GM21423 (cell line): ENCODE measurements around the gene LAMA2.

Source experiments
- ATAC-seq: cut with Tn5 transposase; IDR thresholded peaks from one replicate; pipeline ENCODE4 v1.9.1; 2021; ENCODE audit warnings: mild to moderate bottlenecking, moderate library complexity; ENCODE audit not compliant: unreplicated experiment

LAMA2 gene, protein sequence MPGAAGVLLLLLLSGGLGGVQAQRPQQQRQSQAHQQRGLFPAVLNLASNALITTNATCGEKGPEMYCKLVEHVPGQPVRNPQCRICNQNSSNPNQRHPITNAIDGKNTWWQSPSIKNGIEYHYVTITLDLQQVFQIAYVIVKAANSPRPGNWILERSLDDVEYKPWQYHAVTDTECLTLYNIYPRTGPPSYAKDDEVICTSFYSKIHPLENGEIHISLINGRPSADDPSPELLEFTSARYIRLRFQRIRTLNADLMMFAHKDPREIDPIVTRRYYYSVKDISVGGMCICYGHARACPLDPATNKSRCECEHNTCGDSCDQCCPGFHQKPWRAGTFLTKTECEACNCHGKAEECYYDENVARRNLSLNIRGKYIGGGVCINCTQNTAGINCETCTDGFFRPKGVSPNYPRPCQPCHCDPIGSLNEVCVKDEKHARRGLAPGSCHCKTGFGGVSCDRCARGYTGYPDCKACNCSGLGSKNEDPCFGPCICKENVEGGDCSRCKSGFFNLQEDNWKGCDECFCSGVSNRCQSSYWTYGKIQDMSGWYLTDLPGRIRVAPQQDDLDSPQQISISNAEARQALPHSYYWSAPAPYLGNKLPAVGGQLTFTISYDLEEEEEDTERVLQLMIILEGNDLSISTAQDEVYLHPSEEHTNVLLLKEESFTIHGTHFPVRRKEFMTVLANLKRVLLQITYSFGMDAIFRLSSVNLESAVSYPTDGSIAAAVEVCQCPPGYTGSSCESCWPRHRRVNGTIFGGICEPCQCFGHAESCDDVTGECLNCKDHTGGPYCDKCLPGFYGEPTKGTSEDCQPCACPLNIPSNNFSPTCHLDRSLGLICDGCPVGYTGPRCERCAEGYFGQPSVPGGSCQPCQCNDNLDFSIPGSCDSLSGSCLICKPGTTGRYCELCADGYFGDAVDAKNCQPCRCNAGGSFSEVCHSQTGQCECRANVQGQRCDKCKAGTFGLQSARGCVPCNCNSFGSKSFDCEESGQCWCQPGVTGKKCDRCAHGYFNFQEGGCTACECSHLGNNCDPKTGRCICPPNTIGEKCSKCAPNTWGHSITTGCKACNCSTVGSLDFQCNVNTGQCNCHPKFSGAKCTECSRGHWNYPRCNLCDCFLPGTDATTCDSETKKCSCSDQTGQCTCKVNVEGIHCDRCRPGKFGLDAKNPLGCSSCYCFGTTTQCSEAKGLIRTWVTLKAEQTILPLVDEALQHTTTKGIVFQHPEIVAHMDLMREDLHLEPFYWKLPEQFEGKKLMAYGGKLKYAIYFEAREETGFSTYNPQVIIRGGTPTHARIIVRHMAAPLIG (N-terminal part only)

DNA sequence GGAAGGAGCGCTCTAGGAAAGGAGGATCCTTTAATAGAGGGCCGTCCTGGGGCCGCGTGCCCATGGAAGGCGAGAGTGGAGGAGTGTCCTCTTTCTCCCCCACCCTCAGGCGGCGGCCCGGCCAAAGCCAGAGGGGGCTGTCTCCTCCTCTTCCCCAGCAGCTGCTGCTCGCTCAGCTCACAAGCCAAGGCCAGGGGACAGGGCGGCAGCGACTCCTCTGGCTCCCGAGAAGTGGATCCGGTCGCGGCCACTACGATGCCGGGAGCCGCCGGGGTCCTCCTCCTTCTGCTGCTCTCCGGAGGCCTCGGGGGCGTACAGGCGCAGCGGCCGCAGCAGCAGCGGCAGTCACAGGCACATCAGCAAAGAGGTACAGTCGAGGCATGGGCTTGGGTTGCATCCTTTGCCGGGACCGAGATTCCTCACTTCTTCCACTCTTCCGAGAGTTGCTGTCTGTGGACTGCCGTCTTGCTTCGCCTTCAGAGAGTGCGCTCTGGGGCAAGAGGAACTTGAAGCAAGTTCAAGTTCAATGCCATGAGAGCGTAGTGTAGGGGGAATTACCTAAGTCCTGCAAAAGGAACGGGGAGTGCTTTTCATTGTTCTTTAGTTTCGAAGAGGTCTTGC lies at the start of gene LAMA2:
Gene LAMA2, plus strand, starts transcription at position 148 of the 621 bp plus-strand sequence. Its CDS starts 108 bp downstream, at position 256.
- no peak for ATAC-seq

DNA sequence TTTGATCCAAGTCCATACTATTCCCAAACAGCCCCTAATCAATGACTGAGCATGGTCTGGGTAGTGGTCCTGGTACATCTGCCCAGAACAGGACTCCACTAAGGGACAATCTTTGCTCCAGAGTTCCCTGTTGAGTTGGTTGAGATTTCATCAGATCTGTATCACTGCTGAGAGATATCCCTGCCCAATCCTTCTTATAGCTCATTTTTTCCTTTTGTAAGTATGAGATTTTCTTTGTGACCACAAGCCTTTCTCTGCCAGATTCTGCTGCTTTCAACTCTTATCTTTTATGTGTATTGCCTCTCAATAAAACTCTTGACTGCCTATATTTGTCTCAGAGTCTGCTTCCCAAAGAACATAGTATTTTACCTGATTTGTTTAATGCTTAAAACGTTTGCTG lies 46.2 kb upstream of the LAMA2 start:
- no peak for ATAC-seq

DNA sequence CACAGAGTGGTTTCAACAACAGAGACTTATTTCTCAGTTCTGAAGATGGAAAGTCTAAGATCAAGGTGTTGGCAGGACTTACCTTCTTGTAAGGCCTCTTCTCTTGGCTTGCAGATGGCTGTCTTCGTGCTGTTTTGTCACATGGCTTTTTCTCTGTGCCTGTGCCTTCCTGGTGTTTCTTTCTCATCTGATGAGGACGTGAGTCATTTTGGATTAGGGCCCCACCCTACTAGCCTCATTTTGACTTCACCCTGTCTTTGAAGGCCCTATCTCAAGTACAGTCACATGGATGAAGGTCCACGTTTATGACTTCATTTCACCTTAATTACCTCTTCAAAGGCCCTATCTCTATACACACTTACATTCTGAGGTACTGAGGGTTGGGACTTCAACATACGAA lies 41.4 kb upstream of the LAMA2 start:
- ATAC-seq, result no peak

DNA sequence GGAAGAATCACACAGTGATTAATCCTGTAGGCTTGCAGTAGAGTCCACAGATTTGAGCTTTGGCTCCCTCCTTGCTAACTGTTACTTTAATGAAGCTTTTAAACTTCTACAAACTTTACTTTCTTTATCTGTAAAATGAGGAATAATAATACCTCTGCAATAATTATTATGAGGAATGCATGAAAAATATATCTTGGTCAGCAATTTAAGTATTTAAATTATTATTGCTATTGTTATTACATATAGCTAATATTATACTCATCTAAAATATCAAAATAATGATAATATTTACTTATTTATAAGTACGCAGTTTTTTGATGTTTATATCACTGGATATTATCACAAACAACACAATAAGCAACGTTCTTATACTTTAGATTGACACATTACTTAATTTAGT lies 38.3 kb upstream of the LAMA2 start:
- ATAC-seq, result no peak

DNA sequence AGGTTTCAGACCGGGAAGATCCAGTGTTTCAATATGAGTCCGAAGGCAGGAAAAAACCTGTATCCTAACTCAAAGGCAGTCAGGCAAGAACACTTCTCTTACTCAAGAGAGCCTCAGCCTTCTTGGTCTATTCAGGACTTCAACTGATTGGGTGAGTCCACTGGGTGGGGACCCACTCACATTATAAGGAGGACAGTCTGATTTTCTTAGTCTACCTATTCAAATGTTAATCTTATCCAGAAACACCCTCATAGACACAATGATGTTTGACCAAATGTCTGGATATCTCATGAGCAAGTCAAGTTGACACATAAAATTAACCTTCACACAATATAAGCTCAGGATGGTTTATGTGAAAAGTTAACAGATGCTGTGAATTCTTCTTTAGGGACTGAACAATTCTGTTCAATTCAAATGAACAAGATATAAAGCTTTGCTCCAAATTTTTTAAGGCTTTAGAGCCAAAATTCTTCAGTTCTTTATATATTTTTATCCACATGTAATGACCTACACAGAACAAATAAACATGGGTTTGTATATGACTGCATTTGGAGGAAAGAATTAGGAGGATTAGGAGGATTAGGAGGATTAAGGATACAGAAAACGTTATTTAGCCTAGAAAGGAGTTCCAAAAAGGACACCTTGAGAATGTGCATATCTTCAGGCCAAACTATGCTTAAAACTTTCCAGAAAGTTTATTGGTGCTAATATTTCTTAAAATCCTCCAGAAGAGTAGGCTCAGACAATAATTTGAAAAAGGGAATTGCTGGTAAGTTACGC lies 35.3 kb upstream of the LAMA2 start:
- no peak for ATAC-seq

DNA sequence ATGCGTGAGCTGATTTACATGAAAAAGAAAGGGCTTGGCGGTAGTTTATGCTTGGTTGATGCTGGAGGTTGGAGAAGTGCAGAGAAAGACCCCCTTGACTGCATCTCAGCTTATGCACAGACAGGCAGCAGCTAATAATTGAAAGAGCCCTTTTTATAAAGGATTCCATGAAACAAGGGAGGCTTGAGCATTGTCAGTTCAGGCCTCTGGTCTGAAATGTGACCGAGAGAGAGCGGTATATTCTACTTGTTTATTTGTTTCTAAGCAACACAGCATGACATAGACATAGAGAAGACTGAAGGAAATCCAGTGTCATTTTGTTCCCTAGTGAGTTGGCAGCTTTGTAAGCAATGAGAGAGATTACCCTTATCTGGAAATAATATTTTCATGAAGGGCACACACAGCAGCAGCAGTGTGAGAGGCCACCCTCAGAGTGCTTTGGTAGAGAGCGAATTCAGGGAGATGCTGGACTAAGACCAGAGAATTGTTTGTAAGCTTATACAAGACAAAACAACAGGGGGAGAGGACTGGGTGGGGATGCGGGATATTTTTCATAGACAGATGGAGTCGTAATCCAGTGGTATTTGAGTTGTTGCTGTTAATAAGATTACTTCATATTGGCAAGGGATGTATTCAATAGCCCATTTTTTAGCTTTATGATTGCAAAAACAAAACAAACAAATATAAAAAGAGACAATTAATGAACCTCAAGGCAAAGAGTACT lies 34.6 kb upstream of the LAMA2 start:
- no peak for ATAC-seq

DNA sequence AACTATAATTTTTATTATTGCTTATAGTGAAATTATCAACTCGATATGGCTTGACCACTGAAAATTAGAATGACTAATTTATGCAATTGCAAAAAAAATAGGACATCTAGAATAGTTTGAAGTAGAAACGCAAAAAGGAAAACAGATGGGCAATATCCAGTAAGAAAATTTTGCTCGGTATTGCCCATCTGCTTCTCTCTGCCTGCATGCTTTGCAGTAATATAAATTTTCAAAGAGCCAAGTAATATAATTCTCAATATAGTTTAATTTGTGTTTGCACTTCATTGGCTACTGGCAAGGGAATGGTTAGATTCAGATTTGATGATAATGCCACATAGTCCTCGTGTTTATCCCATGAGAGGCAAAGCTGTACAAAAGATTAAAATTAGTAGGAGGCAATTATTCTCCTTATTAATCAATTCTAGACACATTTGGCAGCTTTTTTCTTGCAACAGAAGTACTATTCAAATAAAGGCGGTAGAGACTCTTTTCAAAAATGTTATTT lies 27.3 kb upstream of the LAMA2 start:
- ATAC-seq, result no peak

DNA sequence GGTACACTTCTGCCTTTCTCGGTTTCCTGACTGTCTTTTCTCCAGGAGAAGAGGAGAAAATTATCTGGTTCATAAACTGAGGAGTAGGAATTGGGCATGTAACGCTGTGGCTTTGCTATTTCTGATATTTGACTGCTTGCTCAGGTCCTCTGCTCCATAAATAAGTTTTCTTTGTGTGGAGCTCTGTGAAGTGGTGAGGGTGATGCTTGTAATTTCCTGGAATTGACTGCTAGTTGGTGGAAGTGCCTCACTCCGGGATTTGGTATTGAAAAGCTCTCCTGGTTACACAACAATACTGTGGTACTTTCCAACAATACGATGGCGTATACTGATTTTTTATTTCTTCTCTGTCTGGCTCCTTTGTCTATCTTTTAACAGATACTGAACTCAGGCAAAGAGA lies 25.1 kb upstream of the LAMA2 start:
- ATAC-seq, result no peak

DNA sequence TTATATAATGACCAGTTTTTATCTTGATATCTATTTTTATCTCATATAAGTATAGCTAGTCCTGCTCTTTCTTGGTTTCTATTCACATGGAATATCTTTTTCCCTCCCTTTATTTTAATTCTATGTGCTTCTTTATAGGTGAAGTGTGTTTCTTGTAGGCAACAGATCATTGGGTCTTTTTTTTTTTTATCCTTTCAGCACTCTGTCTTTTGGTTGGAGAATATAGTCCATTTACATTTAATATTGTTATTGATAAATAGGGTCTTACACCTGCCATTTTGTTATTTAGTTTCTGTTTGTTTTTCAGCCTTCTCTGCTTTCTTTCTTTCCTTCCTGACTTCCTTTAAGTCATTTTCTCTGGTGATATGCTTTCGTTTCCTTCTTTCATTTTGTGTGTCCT lies 22.2 kb upstream of the LAMA2 start:
- ATAC-seq, result no peak

DNA sequence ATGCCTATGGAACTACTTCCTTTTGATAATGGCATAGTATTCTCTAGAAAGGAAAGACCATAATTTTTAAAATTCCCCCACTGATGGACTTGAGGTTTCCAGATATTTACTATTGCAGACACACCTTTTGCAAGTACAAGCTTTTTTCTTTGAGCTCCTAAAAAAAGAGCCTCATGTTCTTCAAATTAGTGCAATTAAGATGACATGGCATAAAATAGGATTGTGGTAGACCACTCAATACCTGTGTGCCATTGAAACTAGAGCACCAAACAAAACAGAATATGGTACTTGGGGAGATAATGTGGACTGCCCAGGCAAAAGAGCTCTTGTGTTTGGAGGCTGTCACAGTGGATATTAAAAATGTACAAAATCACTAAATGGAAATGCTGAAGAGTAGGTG lies 19.0 kb upstream of the LAMA2 start:
- no peak for ATAC-seq

DNA sequence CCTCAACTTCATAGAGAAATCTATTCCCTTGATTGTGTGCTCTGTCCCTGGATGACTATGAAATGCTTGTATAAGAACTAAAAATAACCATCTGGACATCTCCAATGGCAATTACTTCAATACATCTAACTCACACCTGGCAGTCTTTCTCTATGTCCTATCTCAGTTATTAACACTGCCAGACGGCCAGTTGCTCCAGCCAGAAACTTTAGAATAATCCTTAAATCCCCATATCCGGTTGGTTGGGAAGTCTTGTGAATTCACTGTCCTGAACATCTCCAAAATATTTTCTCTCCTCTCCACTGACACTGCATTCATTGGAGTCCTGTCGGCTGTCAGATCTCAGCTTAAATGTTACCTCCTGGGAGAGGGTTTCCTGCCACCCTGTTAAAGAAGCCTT lies 12.2 kb upstream of the LAMA2 start:
- ATAC-seq, result no peak

DNA sequence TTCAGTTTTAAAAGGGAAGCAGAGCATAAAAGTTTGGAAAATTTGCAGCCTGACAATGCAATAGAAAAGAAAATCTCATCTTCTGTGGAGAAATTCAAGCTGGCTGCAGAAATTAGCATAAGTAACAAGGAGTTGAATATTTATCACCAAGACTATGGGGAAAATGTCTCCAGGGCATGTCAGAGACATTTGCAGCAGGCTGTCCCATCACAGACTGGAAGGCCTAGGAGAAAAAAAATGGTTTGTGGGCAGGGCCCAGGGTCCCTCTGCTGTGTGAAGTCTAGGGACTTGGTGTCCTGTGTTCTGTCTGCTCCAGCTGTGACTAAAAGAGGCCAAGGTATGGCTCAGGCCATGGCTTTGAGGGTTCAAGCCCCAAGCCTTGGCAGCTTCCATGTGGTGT lies 8.1 kb upstream of the LAMA2 start:
- ATAC-seq, result no peak

DNA sequence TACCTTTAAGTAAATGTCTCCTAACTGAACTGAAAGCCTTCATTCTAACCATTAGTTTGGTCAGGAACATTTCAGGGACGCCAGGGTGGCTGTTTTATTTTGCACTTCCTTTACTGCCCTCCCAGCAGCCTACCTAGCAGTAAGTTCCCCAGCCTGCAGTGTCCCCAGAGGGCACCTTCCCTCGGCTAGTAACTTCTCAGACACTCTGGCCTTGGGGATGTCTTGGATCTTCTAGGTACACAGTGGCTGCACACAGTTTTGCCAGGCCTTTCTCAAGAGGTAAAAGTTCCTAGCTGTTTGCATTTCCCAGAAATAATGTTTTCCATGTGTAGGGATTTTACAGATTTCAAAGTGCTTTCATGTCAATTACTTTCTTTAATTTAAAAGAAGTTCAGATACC lies 378 bp upstream of the LAMA2 start:
- ATAC-seq, result no peak

DNA sequence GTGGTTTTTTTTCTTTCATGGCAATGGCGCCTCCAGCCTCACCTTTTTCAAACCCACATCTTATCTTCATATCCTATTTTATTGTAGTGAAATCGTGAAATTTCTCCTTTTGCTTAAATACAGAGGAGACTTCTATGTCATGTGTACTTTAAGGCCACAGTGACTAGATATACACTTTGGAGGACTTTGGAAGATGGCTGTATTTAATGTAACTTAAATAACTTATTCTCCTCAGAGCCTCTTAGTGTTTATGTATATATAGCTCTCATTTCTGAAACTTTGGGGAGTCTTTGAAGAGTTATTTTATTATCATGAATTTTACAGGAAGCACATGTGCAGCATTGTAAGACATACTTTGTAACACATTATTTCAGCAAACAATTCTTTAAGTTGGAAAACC lies 968 bp downstream of the LAMA2 start:
- ATAC-seq, result no peak

DNA sequence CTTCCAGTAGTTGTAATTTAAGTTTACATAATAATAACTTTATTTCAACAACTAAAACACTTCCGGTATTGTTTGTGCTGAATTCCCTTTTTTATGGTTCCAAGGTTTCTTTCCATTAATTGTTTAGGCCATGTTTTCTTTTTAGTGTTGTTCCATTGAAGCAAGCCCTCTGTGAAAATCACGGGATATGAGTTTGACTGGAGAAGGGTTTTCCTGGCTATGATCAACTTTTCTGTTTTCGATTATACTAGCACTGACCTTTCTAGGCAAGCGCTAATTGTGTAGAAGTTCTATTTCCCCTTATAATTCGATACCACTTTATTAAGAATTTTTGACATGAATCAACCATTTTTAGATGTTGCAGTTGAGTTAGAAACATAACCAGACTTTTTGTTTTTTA lies 2.4 kb downstream of the LAMA2 start:
- no peak for ATAC-seq

DNA sequence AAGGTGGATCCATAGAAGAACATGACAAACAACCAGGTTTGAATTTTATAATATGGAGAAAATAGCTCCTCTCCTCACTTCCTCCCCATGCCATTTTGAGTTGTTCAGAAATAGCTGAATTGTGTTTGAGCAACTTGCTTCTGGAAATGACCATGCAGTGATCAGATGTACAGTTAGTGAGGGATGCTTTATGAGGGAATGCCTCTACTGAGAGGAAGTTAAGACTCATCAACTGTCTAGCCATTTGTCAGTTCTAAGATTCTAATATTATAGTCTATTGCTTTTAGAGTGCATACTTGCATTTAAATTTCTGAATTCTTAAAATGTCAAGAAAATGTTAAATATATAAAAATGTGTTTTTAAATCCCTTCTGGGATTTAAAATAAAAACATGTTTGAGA lies 3.8 kb downstream of the LAMA2 start:
- ATAC-seq, result no peak

DNA sequence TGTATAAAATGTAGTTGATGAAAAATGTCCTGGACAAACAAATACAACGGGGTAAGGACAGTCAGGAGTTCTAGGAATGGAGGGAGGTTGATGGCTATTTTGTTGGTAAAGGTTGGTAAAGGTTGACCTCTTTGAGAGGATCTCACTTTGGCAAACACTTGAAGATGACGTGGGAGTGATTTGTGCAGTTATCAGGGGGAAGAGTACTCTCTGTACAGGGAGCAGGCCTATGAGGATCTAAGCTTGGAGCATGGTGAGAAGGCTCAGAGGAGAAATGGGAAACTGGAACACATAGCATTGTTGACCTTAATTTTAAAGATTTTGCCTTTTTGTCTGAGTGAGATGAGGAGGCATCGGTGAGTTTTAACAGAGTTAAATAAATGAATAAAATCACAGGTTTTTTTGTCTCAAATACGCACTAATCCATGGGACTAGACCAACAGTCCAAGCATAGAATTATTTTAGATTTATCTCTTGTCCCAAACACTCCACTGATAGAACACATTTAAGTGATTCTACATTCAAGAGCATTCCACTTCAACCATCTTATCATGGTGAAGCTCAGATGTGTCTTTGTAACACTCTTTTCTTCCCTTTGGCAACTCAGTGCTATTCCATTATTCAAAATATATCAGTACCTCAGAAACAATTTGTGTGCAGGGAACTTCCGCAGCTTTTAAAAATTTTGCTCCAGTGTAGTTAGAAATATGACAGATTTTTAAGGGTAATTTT lies 5.7 kb downstream of the LAMA2 start:
- ATAC-seq, result no peak

DNA sequence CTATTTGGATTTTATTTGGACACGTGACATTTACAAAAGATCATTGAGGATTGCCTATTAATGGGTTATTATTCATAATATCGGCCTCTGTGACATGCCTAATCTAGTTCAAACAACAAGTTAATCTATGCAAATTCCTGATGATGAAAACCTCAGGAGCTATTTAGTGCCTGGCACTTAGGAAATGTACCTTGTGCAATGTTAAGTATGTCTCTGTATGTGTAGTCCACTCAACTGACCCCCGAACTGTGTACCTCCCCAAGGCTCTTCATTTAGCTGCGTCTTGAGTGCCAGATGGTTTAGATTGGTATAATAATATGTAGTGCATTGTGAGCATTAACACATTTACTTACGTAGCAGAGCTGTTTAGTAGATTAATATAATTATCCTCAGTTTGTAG lies 6.9 kb downstream of the LAMA2 start:
- ATAC-seq, result no peak

DNA sequence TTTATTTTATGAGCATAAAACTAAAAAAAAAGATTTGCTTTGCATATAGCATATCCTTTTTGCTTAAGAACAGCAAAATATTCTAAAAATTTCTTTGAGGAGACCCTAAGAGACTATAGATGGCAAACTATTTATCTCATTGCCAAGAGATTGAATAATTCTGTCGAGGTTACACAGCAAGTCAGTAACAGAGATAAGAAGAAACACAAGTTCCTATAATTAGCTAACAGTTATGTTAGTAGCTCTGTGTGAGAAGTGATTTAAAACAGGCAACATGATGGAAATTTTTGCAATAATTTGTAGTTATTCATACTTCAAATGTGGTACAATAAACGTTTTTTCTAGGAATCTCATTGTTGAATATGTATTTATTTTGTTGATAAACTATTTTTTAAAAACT lies 9.1 kb downstream of the LAMA2 start:
- ATAC-seq, result no peak
